GM21526 (cell line): ENCODE data around the gene MLST8.

Experiments used
- ATAC-seq: cut with Tn5 transposase; IDR thresholded peaks from one replicate; pipeline ENCODE4 v1.9.1; 2021; ENCODE audit warnings: moderate library complexity; ENCODE audit not compliant: unreplicated experiment, low FRiP score

Gene MLST8

DNA sequence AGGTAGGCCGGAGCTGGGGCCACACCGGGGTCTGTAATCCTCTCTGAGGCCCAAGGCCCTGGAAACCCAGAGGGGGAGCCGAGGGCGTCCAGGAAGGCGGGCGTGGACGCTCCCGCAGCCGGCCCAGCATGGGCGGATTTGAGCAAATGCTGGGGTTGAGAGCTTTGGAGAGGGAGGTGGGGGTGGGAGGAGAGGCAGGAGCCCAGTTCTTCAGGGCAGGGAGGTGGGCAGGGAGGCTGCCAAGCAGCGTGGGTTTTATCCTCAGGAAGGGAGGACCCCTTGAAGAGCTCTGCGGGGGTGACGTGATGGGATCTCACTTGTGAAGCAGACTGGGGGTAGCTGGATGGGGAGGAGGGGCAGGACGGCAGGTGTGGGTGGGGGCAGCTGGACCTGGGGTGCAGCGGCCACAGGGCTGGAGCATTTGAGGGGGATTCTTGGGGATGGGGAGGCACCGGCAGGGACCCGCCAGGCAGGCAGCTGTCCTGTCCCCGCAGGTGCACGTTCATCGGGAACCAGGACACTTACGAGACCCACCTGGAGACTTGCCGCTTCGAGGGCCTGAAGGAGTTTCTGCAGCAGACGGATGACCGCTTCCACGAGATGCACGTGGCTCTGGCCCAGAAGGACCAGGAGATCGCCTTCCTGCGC, 32.4 kb upstream of the MLST8 start:
- no peak for ATAC-seq

- ATAC-seq: no peak
Observed at GRCh38 chr16:2173366-2173765, 31.9 kb upstream of the MLST8 start.

DNA sequence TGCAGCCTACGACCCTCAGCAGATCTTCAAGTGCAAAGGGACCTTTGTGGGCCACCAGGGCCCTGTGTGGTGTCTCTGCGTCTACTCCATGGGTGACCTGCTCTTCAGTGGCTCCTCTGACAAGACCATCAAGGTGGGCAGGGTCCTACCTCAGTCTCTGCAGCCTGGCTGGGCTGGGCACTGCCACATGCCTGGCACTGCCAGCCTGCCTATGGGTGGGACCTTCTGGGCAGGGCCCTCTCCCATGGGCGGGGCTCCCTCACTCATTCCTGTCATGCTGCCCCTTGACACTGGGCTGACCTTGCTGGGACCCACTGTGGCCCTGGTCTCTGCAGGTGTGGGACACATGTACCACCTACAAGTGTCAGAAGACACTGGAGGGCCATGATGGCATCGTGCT, 31.3 kb upstream of the MLST8 start:
- ATAC-seq: no peak

DNA sequence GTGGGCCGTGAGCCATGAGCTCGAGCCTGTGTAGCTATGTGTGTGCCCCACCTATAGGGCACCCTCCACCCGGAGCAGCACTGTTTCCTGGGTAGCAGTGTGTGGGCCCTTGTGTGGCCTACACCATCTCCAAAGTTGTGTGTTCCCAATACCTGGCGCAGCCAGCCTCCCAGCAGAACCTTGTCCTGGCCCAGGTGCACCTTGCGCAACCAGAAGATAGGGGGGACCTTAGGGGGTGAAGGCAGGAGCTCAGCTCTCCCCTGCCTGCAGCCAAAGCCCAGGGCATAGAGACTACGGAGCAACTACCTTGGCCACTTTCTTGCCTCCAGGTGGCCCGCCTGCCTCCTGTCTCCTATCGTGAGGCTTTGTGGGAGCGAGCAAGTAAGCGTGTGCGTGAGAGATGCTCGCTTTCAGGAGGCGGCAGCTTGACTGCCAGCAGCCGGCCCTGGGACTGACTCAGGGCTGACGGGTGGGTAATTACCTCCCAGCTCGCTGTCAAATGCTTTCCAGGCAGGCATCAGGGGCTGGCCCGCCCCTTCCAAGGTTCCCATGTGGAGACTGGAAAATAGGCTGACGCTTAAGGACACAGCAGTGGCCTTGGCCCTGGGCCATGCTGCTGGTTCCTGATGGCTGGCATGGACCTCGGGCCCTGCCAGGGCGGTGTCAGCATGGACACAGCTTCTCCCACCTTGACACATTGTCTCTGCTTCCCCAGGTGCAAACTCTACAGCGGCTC, 30.7 kb upstream of the MLST8 start:
- no peak for ATAC-seq

- ATAC-seq: no peak
Observed at GRCh38 chr16:2175454-2175853, 29.8 kb upstream of the MLST8 start.

- no peak for ATAC-seq
Observed at GRCh38 chr16:2176047-2176446, 29.2 kb upstream of the MLST8 start.

GRCh38 chr16:2177101-2177500, 28.2 kb upstream of the MLST8 start:
- ATAC-seq: no peak

GRCh38 chr16:2177561-2177960, 27.7 kb upstream of the MLST8 start:
- ATAC-seq: no peak

DNA sequence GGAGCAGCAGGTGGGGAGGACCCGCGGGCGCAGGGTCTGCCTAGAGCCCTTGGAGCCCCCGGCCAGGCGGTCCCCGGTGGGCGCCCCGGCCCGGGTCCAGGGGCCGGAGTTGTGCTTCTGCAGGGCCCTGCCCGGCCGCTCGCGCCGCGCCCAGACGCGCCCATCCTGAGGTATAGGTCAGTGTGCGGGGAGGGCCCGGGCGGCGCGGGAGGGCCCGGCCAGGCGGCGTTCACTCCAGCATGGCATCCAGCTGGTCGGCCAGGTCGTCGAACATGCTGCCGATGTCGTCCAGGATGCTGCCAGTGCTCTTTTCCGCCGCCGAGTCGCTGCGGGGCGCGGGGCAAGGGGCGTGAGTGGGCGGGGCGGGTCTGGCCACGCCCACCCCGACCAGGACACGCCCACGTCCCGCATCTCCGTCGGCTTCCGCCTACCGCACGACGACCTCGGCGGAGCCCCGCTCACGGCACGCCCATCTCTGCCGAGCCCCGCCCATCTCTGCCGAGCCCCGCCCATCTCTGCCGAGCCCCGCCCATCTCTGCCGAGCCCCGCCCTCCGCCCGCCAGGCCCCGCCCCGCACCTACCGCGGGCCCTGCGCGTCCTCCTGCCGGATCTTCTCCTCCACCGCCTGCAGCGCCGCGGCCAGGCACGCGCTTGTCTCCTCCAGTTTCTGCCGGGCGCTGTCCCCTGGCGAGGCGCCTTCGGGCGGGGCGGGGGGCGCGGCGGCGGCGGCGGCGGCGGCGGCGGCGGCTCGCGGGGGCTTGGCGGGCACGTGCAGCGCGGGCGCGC, 26.7 kb upstream of the MLST8 start:
- no peak for ATAC-seq

DNA sequence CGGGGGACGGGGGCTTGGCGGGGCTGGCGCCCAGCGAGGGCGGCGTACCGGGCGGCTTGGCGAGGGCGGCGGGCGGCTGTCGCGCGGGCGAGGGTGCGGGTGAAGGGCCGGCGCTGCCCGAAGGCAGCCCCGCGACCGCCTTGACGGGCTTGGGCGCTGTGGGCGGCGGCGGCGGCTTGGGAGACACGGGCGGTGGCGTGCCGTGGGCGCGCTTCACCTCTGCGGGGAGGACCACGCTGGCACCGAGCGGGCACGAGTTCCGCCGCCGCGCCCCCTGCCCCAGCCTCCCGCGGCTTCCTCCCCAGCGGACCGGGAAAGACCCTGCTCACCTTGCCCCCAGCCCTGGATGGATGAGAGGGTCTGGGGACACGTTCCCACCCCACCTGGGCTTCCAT, 26.1 kb upstream of the MLST8 start:
- ATAC-seq: no peak

DNA sequence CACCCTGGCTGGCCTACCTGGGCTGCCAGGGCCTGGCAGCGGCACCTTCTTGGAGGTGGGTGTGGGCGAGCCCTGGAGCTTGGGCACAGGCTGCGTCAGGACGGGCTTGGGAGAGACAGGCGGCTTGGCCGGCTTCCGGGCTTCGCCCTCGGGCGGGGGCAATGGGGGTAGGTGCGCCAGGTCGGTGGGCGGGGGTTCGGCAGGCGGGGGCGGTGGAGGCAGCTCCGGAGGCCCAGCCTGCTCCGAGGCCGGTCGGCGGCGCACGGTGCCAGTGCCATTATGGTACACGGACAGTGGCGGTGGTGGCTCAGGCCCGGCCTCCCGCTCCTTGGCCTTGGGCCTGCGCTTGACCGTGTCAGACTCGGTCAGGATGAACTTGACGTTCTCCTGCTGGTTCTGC, 25.7 kb upstream of the MLST8 start:
- ATAC-seq: no peak

DNA sequence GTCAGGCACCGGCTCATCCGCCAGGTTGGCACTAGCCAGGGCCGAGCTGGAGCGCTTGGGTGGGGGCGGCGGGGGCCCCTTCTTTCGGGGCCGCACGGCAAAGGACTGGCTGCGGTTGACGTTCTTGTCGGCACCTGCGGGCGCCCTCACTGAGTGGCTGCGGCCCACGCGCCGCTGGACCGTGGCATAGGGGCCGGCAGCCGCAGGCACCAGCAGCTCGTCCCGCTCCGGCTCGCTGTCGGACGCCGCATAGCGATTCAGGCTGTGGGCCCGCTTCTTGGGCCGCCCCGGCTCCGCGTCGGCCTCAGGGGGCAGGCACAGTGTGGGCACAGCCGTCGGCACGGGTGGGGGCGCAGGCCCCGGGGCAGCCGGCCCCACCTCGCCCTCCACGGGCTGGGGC, 24.8 kb upstream of the MLST8 start:
- ATAC-seq: no peak

- ATAC-seq: no peak
Observed at GRCh38 chr16:2180962-2181923, 24.0 kb upstream of the MLST8 start.

- no peak for ATAC-seq
Observed at GRCh38 chr16:2181952-2182351, 23.3 kb upstream of the MLST8 start.

DNA sequence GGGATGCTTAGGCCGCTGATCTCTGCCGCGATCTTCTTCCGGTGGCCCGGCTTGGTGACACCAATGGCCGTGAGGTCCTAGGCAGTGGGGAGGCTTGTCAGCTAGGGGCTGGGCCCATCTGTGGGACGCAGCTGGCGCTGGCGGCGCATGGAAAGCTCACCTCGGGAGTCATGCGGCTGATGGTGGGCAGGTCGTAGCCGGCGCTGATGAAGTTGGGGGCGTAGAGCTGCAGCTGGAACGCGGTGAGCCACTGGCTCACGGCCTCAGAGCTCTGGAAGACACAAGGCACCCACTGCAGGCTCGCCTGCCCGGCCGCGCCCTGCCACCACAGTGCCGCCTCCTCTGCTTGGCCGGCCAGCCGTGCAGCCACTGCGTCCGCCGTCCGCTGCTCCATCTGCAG, 21.6 kb upstream of the MLST8 start:
- ATAC-seq: no peak

- no peak for ATAC-seq
Observed at GRCh38 chr16:2184346-2184745, 20.9 kb upstream of the MLST8 start.

- no peak for ATAC-seq
Observed at GRCh38 chr16:2184962-2185361, 20.3 kb upstream of the MLST8 start.

DNA sequence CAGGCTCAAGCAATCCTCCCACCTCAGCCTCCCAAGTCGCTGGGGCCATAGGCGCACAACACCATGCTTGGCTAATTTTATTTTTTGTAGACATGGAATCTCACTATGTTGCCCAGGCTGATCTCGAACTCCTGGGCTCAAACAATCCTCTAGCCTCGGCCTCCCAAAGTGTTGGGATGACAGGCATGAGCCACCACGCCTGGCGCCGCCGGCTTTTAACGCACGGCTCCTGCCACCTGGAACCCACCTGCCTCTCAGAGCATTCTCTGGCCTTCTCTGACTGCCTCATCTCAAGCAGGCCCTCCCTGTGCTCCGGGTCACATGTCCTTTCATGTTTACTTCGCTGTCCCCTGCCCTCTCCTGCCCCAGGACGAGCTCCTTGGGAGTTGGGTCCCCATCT, 19.2 kb upstream of the MLST8 start:
- no peak for ATAC-seq

GRCh38 chr16:2186505-2186904, 18.7 kb upstream of the MLST8 start:
- ATAC-seq: no peak

DNA sequence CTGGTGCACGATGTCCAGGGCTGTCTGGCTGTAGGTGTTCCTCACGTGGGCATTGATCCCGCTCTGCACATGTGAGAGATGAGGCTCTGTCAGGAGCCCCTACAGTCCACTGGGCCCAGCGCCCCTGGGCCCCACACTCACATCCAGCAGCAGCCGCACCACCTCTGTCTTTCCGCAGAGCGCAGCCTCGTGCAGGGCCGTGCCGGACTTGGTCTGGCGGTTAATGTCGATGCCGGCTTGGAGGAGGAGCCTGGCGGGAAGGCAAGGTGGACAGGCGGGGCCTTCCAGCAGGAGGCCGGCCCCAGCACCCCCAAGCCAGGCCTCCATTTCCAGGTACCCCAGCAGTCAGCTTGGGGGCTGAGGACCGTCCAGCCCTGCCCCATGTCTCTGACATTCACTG, 18.0 kb upstream of the MLST8 start:
- no peak for ATAC-seq

- no peak for ATAC-seq
Observed at GRCh38 chr16:2188395-2188794, 16.9 kb upstream of the MLST8 start.
